ENCODE measurements around the gene GCGR.

GCGR gene

DNA sequence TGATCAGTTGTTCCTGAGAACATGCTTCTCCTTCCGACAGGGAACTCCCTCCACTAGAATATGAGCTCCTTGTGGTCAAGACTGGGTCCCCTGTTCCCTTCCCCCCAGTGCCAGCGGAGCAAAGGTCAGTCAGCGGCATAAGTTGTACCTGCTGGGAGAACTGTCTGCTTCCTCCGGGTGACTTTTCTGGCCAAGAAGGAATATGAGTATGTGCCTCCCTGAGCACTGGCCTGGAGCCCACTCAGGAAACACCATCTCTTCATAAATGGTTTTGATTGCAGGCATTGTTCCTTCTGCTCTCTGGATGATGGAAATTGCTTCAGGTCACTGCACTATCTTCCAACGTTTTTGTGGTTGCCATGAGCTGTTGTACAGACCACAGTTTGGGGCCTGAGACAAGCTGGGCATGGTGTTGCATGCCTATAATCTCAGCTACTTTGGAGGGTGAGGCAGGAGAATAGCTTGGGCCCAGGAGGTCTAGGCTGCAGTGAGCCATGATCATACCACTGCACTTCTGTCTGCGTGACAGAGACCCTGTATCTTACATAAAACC, 59.2 kb downstream of the GCGR start:
- Histone ChIP-seq H3K4me1 (ENCODE audit: control insufficient read depth, insufficient read depth, low read length) (peaks cover 13% of the 10 kb centered on the region), H3K27ac (ENCODE audit: extremely low read depth, low read depth, low read length) (no peak overlapping the region; the same call in 1 of the 2 replicates), H3K36me3 (ENCODE audit: control insufficient read depth in 2 of 2, insufficient read depth in 1 of 2, low read length in 2 of 2) (peaks cover 16 to 71% of the 10 kb centered on the region in 2 experiments), H3K4me3 (ENCODE audit: low read depth, low read length) (no peak overlapping the region), H3K9me3 (ENCODE audit: control insufficient read depth, insufficient read depth, low read depth, low read length) (no peaks in the 10 kb centered on the region)
- ChIA-PET CTCF (interaction anchor here (1.1 to 1.3 kb wide), 2 partner anchors 130 to 163 kb away, joined by 4 read pairs; no protein-coding TSS in a partner anchor), POLR2A (interaction anchor here (0.9 to 1.4 kb wide), 3 partner anchors 33 to 160 kb away, joined by 3 to 7 read pairs (median 6); partner anchors contain the start of genes CENPX, LRRC45 and MRPL12)
- TF ChIP-seq ZNF121 (tag by site-specific recombination; IDR thresholded peaks at IDR 0.05), result no peak
- no peak for TF ChIP-seq ZNF658 (tag by site-specific recombination; IDR thresholded peaks at IDR 0.05)
- no peak for TF ChIP-seq GLIS1 (tag by site-specific recombination; IDR thresholded peaks at IDR 0.05)
- no peak for TF ChIP-seq ZNF416 (tag by site-specific recombination; IDR thresholded peaks at IDR 0.05)
- TF ChIP-seq, protein P1, sequence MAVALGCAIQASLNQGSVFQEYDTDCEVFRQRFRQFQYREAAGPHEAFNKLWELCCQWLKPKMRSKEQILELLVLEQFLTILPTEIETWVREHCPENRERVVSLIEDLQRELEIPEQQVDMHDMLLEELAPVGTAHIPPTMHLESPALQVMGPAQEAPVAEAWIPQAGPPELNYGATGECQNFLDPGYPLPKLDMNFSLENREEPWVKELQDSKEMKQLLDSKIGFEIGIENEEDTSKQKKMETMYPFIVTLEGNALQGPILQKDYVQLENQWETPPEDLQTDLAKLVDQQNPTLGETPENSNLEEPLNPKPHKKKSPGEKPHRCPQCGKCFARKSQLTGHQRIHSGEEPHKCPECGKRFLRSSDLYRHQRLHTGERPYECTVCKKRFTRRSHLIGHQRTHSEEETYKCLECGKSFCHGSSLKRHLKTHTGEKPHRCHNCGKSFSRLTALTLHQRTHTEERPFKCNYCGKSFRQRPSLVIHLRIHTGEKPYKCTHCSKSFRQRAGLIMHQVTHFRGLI (tag by site-specific recombination; IDR thresholded peaks at IDR 0.05), result no peak
- TF ChIP-seq ZNF19 (tag by site-specific recombination; IDR thresholded peaks at IDR 0.05; ENCODE audit: low read depth), result no peak
- TF ChIP-seq SETDB1 (IDR thresholded peaks at IDR 0.05; ENCODE audit: insufficient read length, low read length), result no peak
- TF ChIP-seq TCF7L2 (IDR thresholded peaks at IDR 0.05; ENCODE audit: borderline replicate concordance, low read depth, low read length), result no peak
- TF ChIP-seq, protein P2, sequence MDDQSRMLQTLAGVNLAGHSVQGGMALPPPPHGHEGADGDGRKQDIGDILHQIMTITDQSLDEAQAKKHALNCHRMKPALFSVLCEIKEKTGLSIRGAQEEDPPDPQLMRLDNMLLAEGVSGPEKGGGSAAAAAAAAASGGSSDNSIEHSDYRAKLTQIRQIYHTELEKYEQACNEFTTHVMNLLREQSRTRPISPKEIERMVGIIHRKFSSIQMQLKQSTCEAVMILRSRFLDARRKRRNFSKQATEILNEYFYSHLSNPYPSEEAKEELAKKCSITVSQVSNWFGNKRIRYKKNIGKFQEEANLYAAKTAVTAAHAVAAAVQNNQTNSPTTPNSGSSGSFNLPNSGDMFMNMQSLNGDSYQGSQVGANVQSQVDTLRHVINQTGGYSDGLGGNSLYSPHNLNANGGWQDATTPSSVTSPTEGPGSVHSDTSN (CRISPR knock-in tag; IDR thresholded peaks at IDR 0.05), result no peak
- TF ChIP-seq ZNF16 (tag by site-specific recombination; IDR thresholded peaks at IDR 0.05; ENCODE audit: low read depth), result no peak
- TF ChIP-seq ZNF473 (tag by site-specific recombination; IDR thresholded peaks at IDR 0.05), result no peak
